HG02885 (cell line): Measurements from ENCODE around the gene ZBED2.

Experiments
- ATAC-seq: cut with Tn5 transposase; IDR thresholded peaks from one replicate; pipeline ENCODE4 v1.9.1; 2021; ENCODE audit warnings: mild to moderate bottlenecking; ENCODE audit not compliant: unreplicated experiment, poor library complexity

The ZBED2 gene

DNA sequence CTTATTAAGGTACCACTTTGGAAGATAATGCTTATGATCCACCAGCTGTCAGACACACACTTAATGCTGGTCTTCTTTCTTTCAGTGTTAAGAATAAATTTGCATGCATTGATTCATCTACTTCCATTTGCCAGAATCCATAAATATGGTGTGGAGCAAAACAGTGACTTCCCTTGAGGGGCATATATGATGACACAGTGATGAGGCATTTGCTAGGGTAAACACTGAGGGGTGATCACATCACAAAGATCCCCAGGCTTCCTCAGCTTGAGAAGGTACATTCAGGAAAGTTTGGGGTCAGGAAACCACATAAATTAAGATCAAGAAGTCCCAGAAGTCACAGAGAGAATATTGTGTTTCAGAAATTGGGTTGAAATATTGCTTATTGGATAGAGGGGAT is 9.9 kb upstream of the ZBED2 start:
- ATAC-seq = no peak

GRCh38 chr3:111604119-111604518 is 9.0 kb upstream of the ZBED2 start:
- ATAC-seq = peak; percentile 27

DNA sequence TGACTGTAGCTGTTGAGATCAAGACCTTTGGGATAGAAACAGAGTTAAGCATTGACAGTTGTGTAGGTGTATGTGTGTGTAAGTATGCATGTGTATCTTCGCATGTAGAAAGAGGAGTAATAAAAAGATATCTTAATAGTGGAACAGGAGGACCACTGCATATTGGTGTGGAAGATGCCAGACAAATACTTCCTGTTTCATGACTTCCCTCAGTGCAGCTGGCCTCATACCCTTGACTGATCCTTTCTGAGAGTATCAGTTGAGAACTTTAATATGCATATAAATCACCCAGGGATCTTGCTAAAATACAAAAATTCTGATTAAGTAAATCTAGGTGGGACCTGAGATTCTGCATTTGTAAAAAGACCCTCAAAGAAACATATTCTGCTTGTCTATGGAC is 8.5 kb upstream of the ZBED2 start:
- ATAC-seq = peak; percentile 58

GRCh38 chr3:111601810-111602209 is 6.7 kb upstream of the ZBED2 start:
- ATAC-seq = no peak

DNA sequence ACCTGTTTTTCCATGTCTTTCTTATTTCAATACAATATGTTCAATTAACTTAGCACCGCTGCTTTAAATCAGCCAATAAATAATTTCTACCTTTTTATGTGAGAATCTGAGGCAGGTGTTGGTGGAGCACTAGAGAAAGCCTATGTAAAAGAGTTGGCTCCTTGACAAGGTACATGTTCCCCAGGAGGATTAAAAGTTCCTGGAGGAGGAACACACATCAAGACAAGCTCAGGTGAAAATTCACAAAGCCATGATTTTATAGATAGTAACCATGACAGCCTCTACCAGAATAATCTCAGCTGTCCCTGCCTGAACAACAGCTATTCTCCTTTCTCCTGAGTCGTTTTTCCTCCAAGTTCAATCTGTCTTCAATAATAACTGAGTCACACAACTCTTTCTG is 3.4 kb upstream of the ZBED2 start:
- no peak for ATAC-seq

- no peak for ATAC-seq
Observed at GRCh38 chr3:111598139-111598538, 3.0 kb upstream of the ZBED2 start.

DNA sequence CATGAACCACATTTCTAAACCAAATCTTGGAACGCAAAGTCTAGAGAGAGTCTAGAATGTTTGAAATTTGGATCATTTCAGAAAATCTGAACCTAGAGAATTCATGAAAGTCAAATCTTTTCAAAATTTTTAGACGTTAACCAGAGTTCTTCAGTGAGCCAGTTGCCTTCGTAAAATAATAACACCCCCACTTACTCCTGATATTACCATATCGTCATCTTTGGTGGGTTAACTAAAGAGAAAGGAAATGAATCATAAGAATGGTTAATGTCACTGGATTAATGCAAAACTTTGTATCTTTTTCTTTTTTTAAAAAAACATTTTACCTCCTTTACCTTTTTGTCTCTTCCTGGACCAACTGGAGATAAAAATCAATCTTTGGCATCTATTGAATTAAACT is 1.2 kb upstream of the ZBED2 start:
- no peak for ATAC-seq

GRCh38 chr3:111594781-111595180 is 365 bp downstream of the ZBED2 start:
- ATAC-seq = no peak

DNA sequence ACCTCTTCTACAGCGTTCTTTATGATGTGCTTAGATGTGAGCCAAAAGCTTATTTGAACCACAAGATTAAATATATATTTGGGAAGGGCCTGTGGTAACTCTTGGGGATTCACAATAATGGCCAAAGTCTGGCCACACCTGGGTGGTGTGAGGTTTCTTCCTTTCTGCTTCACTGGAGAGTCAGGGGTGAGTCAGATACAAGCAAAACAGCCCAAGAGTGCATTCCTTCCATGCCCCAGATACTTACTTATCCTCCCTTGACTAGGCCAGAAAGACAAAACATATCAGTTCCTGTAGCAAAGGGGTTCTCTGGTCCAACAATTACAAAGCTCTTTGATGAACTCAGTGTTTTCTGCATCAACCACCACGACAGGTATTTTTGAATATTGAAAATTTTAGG is 941 bp downstream of the ZBED2 start:
- peak; percentile 72 for ATAC-seq

DNA sequence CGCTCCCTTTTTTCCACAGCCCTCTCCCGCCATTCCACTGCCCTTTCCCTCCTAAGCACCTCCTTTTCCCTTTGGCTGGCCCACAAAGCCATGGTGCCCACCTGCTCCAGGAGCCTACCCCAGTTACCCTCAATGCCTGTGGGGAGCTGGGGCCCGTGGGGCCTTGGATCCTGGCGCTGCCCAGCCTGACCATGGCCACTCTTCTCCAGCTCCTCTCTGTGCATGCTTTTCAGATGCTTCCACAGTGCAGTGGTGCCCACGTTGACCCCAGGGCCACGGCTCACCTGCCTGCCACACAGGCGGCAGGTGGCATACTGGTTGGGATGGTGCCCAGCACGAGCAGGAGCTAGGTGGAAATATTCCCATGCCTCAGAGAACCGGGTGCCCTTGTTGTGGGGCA is 1.5 kb downstream of the ZBED2 start:
- ATAC-seq = no peak

DNA sequence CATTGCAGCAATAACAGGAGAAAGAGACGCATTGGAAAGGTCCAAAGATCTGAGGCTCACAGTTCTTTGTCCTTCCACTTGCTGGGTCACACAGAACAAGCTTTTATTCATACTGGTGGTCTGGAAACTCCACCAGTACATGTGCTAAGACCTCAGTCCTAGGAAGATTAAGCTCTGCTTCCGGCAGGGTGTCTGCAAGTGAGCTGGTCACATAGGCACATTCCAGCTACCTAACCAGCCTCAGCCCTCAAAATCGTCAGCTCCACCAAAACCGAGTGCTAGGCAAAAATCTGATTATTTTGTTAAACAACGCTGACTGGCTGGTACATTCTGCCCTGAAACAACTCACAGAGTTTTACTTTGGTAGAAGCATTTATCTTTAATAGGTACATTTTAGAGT is 2.2 kb downstream of the ZBED2 start:
- ATAC-seq = no peak

DNA sequence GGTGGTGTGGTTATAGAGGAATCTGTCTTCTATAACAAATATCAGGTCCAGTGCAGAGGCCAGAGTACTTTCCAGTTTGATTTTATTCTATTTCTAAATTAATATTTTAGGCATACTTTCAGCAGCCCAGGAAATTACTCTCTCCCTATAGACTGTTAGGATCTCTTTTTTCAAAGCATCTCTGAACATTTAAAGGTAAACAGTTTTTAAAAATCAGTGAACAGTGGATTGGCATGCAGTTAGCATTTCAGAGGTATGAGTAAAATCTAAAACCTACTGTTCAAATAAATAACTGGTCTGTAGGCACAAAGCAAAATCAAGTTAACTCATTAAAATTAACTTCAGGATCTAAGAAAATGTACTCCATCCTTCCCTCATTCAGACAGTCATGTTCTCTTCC is 3.0 kb downstream of the ZBED2 start:
- ATAC-seq = no peak

- no peak for ATAC-seq
Observed at GRCh38 chr3:111591555-111591954, 3.6 kb downstream of the ZBED2 start.

GRCh38 chr3:111590143-111590491 is 5.0 kb downstream of the ZBED2 start:
- no peak for ATAC-seq

DNA sequence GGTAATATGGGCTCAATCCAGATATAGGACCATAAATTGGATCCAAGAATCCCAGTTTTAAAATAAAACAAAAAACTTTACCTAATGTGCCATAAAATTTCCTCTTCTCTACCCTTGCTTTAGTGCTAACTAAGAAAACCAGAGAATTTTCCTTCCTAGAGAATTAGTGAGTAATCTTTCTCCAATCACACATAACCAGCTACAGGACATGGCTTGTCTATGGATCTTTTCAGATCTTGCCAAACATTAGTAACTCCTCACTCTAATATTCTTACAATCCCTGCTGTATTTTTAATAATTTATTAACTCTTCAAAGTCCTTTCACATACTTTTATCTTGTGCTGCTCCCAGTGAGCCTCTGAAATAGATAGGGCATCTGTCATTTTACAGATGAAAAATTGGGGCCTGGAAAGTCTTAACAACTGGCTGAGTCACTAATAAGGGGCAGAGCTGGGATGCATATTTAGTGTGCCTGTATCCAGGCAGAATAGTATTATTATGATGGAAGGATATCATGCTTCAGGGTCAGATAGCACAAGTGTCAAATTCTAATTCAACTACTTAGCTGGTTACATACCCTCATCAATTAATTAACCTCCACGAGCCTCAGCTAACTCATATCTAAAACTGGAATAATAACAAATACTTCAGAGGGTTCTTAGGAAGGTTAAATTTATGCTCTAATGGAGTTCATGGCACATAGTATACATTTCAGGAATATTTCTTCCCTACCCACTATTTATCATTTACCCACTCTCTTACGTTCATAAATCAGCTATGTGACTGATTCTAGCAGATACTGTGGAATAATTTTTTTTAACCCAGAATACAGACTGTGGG is 5.6 kb downstream of the ZBED2 start:
- no peak for ATAC-seq

DNA sequence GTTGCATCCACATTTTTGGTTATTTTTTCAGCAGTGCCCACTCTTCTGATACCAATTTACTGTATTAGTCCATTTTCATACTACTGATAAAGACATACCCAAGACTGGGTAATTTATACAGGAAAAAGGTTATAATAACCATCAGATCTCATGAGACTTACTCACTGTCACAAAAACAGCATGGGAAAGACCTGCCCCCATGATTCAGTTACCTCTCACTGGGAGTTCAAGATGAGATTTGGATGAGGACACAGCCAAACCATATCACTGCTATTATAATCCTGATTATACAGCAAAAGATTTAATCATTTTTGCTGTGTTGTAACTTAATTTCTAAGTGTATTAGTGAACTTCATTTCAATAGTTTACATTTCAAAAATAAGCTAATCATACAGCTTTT is 6.6 kb downstream of the ZBED2 start:
- ATAC-seq = no peak

DNA sequence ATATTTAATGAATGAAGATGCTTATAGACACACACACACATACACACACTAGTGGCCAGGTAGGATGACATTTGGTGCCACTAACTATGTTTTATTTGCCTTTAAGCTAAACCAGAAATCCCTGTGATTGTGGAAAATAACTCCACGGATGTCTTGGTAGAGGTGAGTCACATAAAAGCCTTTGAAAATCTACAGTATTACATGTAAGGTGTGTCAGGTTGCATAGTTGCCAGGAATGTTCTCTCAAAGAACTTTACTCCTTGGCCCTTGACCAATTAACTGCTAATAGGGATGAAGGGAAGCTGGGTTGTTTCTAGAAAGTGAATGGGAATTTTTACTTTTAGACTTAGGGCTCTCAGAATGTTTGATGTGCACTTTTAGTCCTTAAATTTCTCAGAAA is 9.9 kb downstream of the ZBED2 start:
- no peak for ATAC-seq

DNA sequence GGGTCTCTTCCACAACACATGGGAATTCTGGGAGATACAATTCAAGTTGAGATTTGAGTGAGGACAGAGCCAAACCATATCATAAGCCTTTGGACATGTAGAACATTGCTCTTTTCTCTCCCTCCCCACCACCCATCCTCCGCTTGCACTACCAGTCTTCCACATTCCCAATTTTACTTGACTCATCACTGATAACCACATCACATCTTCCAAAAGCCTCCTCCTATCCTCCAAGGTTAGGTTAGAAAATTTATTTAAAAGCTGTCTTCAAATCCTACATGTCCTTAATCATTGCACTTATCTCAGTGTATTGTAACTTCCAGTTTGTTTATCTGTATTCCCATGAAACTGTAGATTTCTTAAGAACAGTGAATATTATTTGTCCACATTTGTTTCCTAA is 10.4 kb downstream of the ZBED2 start:
- ATAC-seq = no peak

GRCh38 chr3:111582120-111582474 is 13.0 kb downstream of the ZBED2 start:
- ATAC-seq = no peak

DNA sequence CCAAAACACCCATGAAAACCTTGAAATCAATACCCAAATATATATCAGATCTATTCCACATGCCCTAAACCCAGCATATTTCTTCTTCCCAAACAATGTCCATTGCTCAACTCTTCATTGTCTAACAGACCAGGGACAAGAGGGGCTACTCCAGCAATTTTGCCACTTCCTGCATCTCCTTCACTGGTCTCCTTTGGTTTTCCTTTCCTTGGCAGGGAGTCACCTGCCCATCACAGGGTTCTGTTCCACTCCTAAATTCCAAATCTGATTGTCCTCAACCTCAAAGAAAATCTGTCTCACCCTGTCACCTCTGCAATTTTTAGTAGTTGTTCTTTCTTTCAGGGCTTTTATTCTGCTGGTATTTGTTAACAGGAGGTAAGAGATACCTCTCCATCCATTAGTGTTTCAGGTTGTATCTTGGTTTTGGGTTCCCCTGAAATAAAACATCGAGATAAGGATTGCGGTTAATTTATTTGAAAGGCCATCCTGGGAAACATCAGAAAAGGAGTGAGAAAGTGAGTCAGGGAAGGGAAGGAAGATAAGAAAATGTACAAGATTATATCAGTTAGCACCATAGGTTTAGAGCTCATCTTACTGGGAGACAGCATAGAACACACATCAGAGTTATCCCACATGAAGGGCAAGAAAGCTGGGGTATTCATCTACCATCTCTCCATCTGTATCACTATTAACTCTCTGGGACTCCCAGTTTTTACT is 13.6 kb downstream of the ZBED2 start:
- no peak for ATAC-seq

DNA sequence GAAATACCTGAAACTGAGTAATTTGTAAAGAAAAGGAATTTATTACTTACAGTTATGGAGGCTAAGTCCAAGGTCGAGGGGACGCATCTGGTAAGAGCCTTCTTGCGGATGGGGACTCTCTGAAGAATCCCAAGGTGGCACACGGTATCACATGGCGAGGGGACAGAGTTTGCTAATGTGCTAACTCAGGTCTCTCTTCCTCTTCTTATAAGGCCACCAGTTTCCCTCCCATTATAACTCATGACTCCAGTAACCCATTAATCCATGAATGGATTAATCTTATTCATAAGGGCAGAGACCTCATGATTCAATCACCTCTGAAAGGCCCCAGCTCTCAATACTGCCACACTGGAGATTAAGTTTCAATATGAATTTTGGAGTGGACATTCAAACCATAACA is 15.7 kb downstream of the ZBED2 start:
- ATAC-seq = no peak

DNA sequence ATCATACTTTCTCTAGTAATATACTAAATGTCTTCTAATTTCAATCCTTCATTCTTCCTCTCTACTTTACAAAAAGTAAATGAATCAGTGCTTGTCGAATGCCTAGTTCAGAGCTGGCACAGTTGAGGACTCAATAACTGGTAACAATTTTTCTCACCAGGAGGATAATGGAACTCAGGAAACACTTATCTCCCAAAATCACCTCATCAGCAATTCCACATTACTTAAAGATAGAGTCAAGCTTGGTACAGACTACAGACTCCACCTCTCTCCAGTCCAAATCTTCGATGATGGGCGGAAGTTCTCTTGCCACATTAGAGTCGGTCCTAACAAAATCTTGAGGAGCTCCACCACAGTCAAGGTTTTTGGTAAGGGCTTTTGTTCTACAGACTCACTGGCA is 16.3 kb downstream of the ZBED2 start:
- no peak for ATAC-seq
